Hepatocyte (in vitro differentiated cells): ENCODE data around the gene PCCA. TPM values are rescaled to one million over a fixed set of nuclear protein-coding genes. Genes with fewer than 3 reads are reported as not detected.

Source experiments
- DNase-seq: peaks from one replicate; pipeline ENCODE4 v3.0.0-alpha.2; 2016; ENCODE audit warnings: low spot score
- H2AFZ ChIP-seq: fragments of 200-600 bp; sonication (generic); 2 replicates; pipeline ENCODE4 v1.6.0; 2016; ENCODE audit warnings: antibody characterized with exemption, mild to moderate bottlenecking
- H3K27ac ChIP-seq: fragments of 200-600 bp; sonication (generic); 2 replicates; pipeline ENCODE4 v1.5.1; 2016; ENCODE audit warnings: mild to moderate bottlenecking
- H3K27me3 ChIP-seq: fragments of 200-600 bp; sonication (generic); 2 replicates; pipeline ENCODE4 v1.6.1; 2016
- H3K36me3 ChIP-seq: fragments of 200-600 bp; sonication (generic); replicated peaks from 2 replicates; pipeline ENCODE4 v1.5.1; 2016; ENCODE audit warnings: low read depth; ENCODE audit not compliant: insufficient read depth
- H3K4me1 ChIP-seq: fragments of 200-600 bp; sonication (generic); 2 replicates; pipeline ENCODE4 v1.5.1; 2016; ENCODE audit warnings: mild to moderate bottlenecking, moderate library complexity; ENCODE audit not compliant: insufficient read depth
- H3K4me2 ChIP-seq: fragments of 200-600 bp; sonication (generic); 2 replicates; pipeline ENCODE4 v1.6.0; 2016
- H3K4me3 ChIP-seq: fragments of 200-600 bp; sonication (generic); 2 replicates; pipeline ENCODE4 v1.5.1; 2016; ENCODE audit warnings: mild to moderate bottlenecking
- H3K79me2 ChIP-seq: fragments of 200-600 bp; sonication (generic); 2 replicates; pipeline ENCODE4 v1.6.0; 2017; ENCODE audit warnings: mild to moderate bottlenecking
- H3K9me2 ChIP-seq: fragments of 200-600 bp; sonication (generic); replicated peaks from 2 replicates; pipeline ENCODE4 v1.6.0; 2017; ENCODE audit warnings: mild to moderate bottlenecking; ENCODE audit not compliant: insufficient read depth
- H3K9me3 ChIP-seq: fragments of 200-600 bp; sonication (generic); 2 replicates; pipeline ENCODE4 v1.5.1; 2016; ENCODE audit warnings: low read depth, mild to moderate bottlenecking
- H4K20me1 ChIP-seq: fragments of 200-600 bp; sonication (generic); 2 replicates; pipeline ENCODE4 v1.6.0; 2016; ENCODE audit warnings: mild to moderate bottlenecking; ENCODE audit not compliant: insufficient read depth, poor library complexity, severe bottlenecking
- EZH2 ChIP-seq: fragments of 200-600 bp; sonication (generic); IDR thresholded peaks from 2 replicates; pipeline ENCODE4 v1.6.1; 2016; ENCODE audit warnings: antibody characterized with exemption, mild to moderate bottlenecking, borderline replicate concordance
- EZH2phosphoT487 ChIP-seq: fragments of 200-600 bp; sonication (generic); IDR thresholded peaks from one replicate; pipeline ENCODE4 v1.6.1; 2018; ENCODE audit warnings: antibody characterized with exemption, mild to moderate bottlenecking, low read depth, moderate library complexity; ENCODE audit not compliant: unreplicated experiment, severe bottlenecking
- WGBS: methylation state at CpG from one replicate; pipeline ENCODE4 v1.1.6; 2016; ENCODE audit warnings: low lambda C conversion rate; ENCODE audit errors: missing lambda C conversion rate; 5-methylcytosine and 5-hydroxymethylcytosine counted together
- polyA plus RNA-seq: library from polyadenylated mRNA; unstranded; fragments of >200 nt; fragmentation: Nextera tagmentation; extraction: Ambion mirVana; gene quantifications from 2 replicates; pipeline ENCODE4 v1.2.1, GENCODE V29; 2016
- total RNA-seq: library from RNA; depleted of rRNA; stranded (reverse); fragments of >200 nt; gene quantifications from 2 replicates; pipeline ENCODE4 v1.2.3, GENCODE V29; 2014
- TF ChIP-seq, protein P1 (sequence below): fragments of 200-600 bp; sonication (generic); IDR thresholded peaks from 2 replicates; pipeline ENCODE4 v1.5.1; 2016; ENCODE audit warnings: antibody characterized with exemption, mild to moderate bottlenecking; ENCODE audit not compliant: poor library complexity

PCCA gene
- total and polyA plus RNA-seq, 2 experiments from 2014 or later = 23.6 to 28.2 TPM

GRCh38 chr13:100459747-100460146, 370.9 kb downstream of the PCCA start:
- Histone ChIP-seq H2AFZ (no peak overlapping the region), H3K9me2 (no peaks in the 10 kb centered on the region), H3K79me2 (no peaks in the 10 kb centered on the region), H3K27me3 (no peaks in the 10 kb centered on the region), H3K27ac (no peak overlapping the region), H3K9me3 (no peaks in the 10 kb centered on the region), H3K4me2 (no peak overlapping the region), H3K4me3 (no peak overlapping the region), H3K4me1 (no peaks in the 10 kb centered on the region), H3K36me3 (no peaks in the 10 kb centered on the region), H4K20me1 (no peaks in the 10 kb centered on the region)
- TF ChIP-seq, protein P1, sequence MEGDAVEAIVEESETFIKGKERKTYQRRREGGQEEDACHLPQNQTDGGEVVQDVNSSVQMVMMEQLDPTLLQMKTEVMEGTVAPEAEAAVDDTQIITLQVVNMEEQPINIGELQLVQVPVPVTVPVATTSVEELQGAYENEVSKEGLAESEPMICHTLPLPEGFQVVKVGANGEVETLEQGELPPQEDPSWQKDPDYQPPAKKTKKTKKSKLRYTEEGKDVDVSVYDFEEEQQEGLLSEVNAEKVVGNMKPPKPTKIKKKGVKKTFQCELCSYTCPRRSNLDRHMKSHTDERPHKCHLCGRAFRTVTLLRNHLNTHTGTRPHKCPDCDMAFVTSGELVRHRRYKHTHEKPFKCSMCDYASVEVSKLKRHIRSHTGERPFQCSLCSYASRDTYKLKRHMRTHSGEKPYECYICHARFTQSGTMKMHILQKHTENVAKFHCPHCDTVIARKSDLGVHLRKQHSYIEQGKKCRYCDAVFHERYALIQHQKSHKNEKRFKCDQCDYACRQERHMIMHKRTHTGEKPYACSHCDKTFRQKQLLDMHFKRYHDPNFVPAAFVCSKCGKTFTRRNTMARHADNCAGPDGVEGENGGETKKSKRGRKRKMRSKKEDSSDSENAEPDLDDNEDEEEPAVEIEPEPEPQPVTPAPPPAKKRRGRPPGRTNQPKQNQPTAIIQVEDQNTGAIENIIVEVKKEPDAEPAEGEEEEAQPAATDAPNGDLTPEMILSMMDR = no peak
- TF ChIP-seq EZH2 = no peak
- no peak for TF ChIP-seq EZH2phosphoT487
- no peak for DNase-seq
- 94% methylated on average over 5 of the region's 5 CpGs for WGBS

DNA sequence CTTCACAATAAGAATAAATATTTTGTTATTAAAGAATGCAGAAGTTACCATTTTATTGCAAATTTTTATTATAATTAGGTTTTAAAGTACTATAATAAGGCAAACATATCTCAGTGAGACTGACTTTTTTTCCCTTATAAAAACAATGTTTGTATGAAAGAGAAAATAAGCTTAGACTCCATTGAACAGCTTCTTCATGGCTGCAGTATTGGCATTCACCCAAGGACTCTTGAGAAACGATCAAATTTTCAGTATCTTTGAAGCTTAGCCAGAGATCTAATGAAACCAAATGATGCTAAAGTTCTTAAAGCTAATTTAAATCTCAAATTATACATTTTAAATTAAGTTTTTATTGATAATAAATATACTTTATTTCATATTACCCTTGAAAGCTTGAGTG, 371.4 kb downstream of the PCCA start:
- Histone ChIP-seq H3K4me3 (no peak overlapping the region), H2AFZ (no peak overlapping the region), H3K4me2 (no peak overlapping the region), H3K27me3 (no peaks in the 10 kb centered on the region), H4K20me1 (no peaks in the 10 kb centered on the region), H3K79me2 (no peaks in the 10 kb centered on the region), H3K27ac (no peak overlapping the region), H3K4me1 (no peaks in the 10 kb centered on the region), H3K36me3 (no peaks in the 10 kb centered on the region), H3K9me2 (no peaks in the 10 kb centered on the region), H3K9me3 (no peaks in the 10 kb centered on the region)
- TF ChIP-seq, protein P1 = no peak
- TF ChIP-seq EZH2phosphoT487 (no peak), EZH2 (no peak)
- WGBS = 67% methylated on average over 1 of the region's 1 CpG
- no peak for DNase-seq

DNA sequence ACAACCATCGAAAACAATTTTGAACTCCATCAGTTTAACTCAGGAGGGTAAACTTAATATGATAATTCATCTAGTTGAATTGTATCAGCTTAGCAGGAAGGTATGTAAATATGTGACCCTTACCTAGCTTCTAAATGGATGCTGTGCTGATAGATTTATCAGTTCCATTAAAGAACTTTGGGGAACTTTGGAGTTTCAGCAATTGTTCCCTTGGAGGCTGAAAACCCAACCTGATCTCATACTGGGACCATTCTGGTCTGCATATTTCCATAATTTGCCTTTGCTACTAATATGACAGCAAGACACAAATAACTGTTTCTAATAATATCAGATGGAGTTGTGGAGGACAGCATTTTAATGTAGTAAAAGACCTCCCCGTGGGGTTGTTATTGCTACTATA, 371.9 kb downstream of the PCCA start:
- H3K36me3 ChIP-seq = no peaks in the 10 kb centered on the region
- 78% methylated on average over 2 of the region's 2 CpGs for WGBS
- no peak for TF ChIP-seq EZH2phosphoT487
- TF ChIP-seq EZH2 = no peak
- TF ChIP-seq, protein P1 = no peak

More for the DNA sequence above, 371.9 kb downstream of the PCCA start:
- H3K27ac ChIP-seq = no peak overlapping the region
- H3K4me1 ChIP-seq = no peaks in the 10 kb centered on the region
- H3K79me2 ChIP-seq = no peaks in the 10 kb centered on the region
- H2AFZ ChIP-seq = no peak overlapping the region
- H4K20me1 ChIP-seq = no peaks in the 10 kb centered on the region
- H3K9me3 ChIP-seq = no peaks in the 10 kb centered on the region
- no peak overlapping the region for H3K4me3 ChIP-seq
- no peak for DNase-seq
- no peaks in the 10 kb centered on the region for H3K27me3 ChIP-seq
- no peak overlapping the region for H3K4me2 ChIP-seq
- no peaks in the 10 kb centered on the region for H3K9me2 ChIP-seq
